ENCODE measurements around the gene TMEM258. TPM values are rescaled to one million over a fixed set of nuclear protein-coding genes. Genes with fewer than 3 reads are reported as not detected.

Gene TMEM258
- total and polyA plus RNA-seq, 2 donors (not counting 1 experiment from before 2014, with no cell fraction given), result 65.8 to 130 TPM

GRCh38 chr11:61771195-61771894 lies 21.1 kb downstream of the TMEM258 start:
- Histone ChIP-seq H3K79me2 (ENCODE audit: control insufficient read depth, insufficient read depth, low read length) (no peaks in the 10 kb centered on the region), H2AFZ (ENCODE audit: insufficient read depth, low read depth, low read length, poor library complexity, severe bottlenecking) (no peak overlapping the region), H3K9me3 (ENCODE audit: control extremely low read depth in 1 of 3, control insufficient read depth in 2 of 3, insufficient read depth in 1 of 3, low read length in 2 of 3) (no peaks in the 10 kb centered on the region), H3K4me3 (ENCODE audit: control extremely low read depth in 1 of 5, extremely low read depth in 1 of 5, insufficient read depth in 1 of 5, low read depth in 2 of 5, low read length in 4 of 5) (no peak overlapping the region), H3K27ac (ENCODE audit: low read length in 2 of 2) (no peak overlapping the region), H3K4me2 (replicated peaks; ENCODE audit: low read depth, low read length, poor library complexity, severe bottlenecking) (no peak overlapping the region), H4K20me1 (ENCODE audit: control insufficient read depth, insufficient read depth, low read length, poor library complexity, severe bottlenecking) (no peaks in the 10 kb centered on the region), H3K9ac (ENCODE audit: low read length) (no peak overlapping the region), H3K27me3 (replicated peaks in 1 of 4; ENCODE audit: control extremely low read depth in 1 of 4, control insufficient read depth in 3 of 4, insufficient read depth in 4 of 4, low read length in 3 of 4) (no peaks in the 10 kb centered on the region), H3K36me3 (replicated peaks in 1 of 2; ENCODE audit: control extremely low read depth in 1 of 2, control insufficient read depth in 1 of 2, extremely low read depth in 1 of 2, insufficient read depth in 2 of 2, low read length in 1 of 2) (no peaks in the 10 kb centered on the region), H3K4me1 (ENCODE audit: control insufficient read depth in 2 of 2, insufficient read depth in 2 of 2, low read length in 2 of 2) (peaks cover 0 to 4% of the 10 kb centered on the region in 2 donors)
- Mint-ChIP-seq H3K4me3 (no peak overlapping the region), H3K27ac (no peak overlapping the region), H3K9me3 (ENCODE audit: insufficient read depth) (no peaks in the 10 kb centered on the region), H3K27me3 (peaks cover 4% of the 10 kb centered on the region), H3K4me1 (peaks cover 3% of the 10 kb centered on the region)
- TF ChIP-seq CTCF (IDR thresholded peaks at IDR 0.05) (no peak), EZH2 (IDR thresholded peaks at IDR 0.05; ENCODE audit: borderline replicate concordance, insufficient read depth, low read depth, low read length, poor library complexity, severe bottlenecking) (no peak)
- ATAC-seq (ENCODE audit: low read depth) (no peak), DNase-seq (no peak)
- CTCF ChIA-PET, result no interaction called here
- POLR2A ChIA-PET, result no interaction called here
- WGBS (ENCODE audit: insufficient coverage), result 86% methylated on average over 12 of the region's 15 CpGs
- intact Hi-C loops (cut with micrococcal nuclease), result no loop called here

- H3K27ac Mint-ChIP-seq, result no peak overlapping the region
- intact Hi-C loops (cut with micrococcal nuclease), result no loop called here
- no peaks in the 10 kb centered on the region for H3K79me2 ChIP-seq (ENCODE audit: control insufficient read depth, insufficient read depth, low read length)
- no peaks in the 10 kb centered on the region for H3K4me1 Mint-ChIP-seq
- no peaks in the 10 kb centered on the region for H3K9me3 Mint-ChIP-seq (ENCODE audit: insufficient read depth)
- no peak overlapping the region for H3K27ac ChIP-seq (ENCODE audit: low read length in 2 of 2)
- no peaks in the 10 kb centered on the region for H3K36me3 ChIP-seq (replicated peaks in 1 of 2; ENCODE audit: control extremely low read depth in 1 of 2, control insufficient read depth in 1 of 2, extremely low read depth in 1 of 2, insufficient read depth in 2 of 2, low read length in 1 of 2)
- TF ChIP-seq EZH2 (IDR thresholded peaks at IDR 0.05; ENCODE audit: borderline replicate concordance, insufficient read depth, low read depth, low read length, poor library complexity, severe bottlenecking) (no peak), CTCF (IDR thresholded peaks at IDR 0.05) (no peak)
- H2AFZ ChIP-seq (ENCODE audit: insufficient read depth, low read depth, low read length, poor library complexity, severe bottlenecking), result no peak overlapping the region
- no peaks in the 10 kb centered on the region for H3K27me3 Mint-ChIP-seq
- DNase-seq (no peak), ATAC-seq (ENCODE audit: low read depth) (no peak)
- ChIA-PET POLR2A (no interaction called here), CTCF (no interaction called here)
- no peak overlapping the region for H3K4me3 Mint-ChIP-seq
- H3K9ac ChIP-seq (ENCODE audit: low read length), result no peak overlapping the region
- H3K27me3 ChIP-seq (replicated peaks in 1 of 4; ENCODE audit: control extremely low read depth in 1 of 4, control insufficient read depth in 3 of 4, insufficient read depth in 4 of 4, low read length in 3 of 4), result no peaks in the 10 kb centered on the region
- no peak overlapping the region for H3K4me3 ChIP-seq (ENCODE audit: control extremely low read depth in 1 of 5, extremely low read depth in 1 of 5, insufficient read depth in 1 of 5, low read depth in 2 of 5, low read length in 4 of 5)
- peaks cover 0 to 4% of the 10 kb centered on the region in 2 donors for H3K4me1 ChIP-seq (ENCODE audit: control insufficient read depth in 2 of 2, insufficient read depth in 2 of 2, low read length in 2 of 2)
- H4K20me1 ChIP-seq (ENCODE audit: control insufficient read depth, insufficient read depth, low read length, poor library complexity, severe bottlenecking), result no peaks in the 10 kb centered on the region
- no peak overlapping the region for H3K4me2 ChIP-seq (replicated peaks; ENCODE audit: low read depth, low read length, poor library complexity, severe bottlenecking)
- WGBS (ENCODE audit: insufficient coverage), result 88% methylated on average over 6 of the region's 20 CpGs
- no peaks in the 10 kb centered on the region for H3K9me3 ChIP-seq (ENCODE audit: control extremely low read depth in 1 of 3, control insufficient read depth in 2 of 3, insufficient read depth in 1 of 3, low read length in 2 of 3)
Observed at GRCh38 chr11:61769946-61770683, 22.3 kb downstream of the TMEM258 start.
